Measurements from ENCODE around the gene TEDC1. TPM values are rescaled to one million over a fixed set of nuclear protein-coding genes. Genes with fewer than 3 reads are reported as not detected.

TEDC1 gene
- polyA plus RNA-seq, 1 donor (not counting 4 experiments of a cell fraction or from before 2014, with no cell fraction given), result 5.0 TPM

- Histone ChIP-seq H3K9me3 (ENCODE audit: control insufficient read depth, low read depth, low read length) (no peaks in the 10 kb centered on the region), H3K36me3 (ENCODE audit: control insufficient read depth in 2 of 2, extremely low read depth in 1 of 2, insufficient read depth in 2 of 2, low read length in 2 of 2) (peaks cover 0 to 24% of the 10 kb centered on the region in 2 experiments), H3K4me1 (ENCODE audit: control insufficient read depth, extremely low read depth, insufficient read depth, low read length) (peaks cover 5% of the 10 kb centered on the region), H3K79me2 (ENCODE audit: control insufficient read depth, insufficient read depth, low read length) (no peaks in the 10 kb centered on the region), H4K20me1 (ENCODE audit: control insufficient read depth, extremely low read depth, insufficient read depth, low read length) (no peaks in the 10 kb centered on the region), H3K27me3 (ENCODE audit: control insufficient read depth, extremely low read depth, insufficient read depth, low read length) (no peaks in the 10 kb centered on the region), H3K4me2 (ENCODE audit: control insufficient read depth, extremely low read depth, insufficient read depth, low read depth, low read length) (no peak overlapping the region), H3K4me3 (ENCODE audit: control insufficient read depth in 2 of 3, extremely low read depth in 1 of 3, insufficient read depth in 2 of 3, low read depth in 1 of 3, low read length in 3 of 3) (no peak overlapping the region), H2AFZ (ENCODE audit: control insufficient read depth, low read length) (no peak overlapping the region), H3K9me1 (ENCODE audit: control insufficient read depth, extremely low read depth, insufficient read depth, low read length) (no peaks in the 10 kb centered on the region), H3K9ac (ENCODE audit: control insufficient read depth, extremely low read depth, insufficient read depth, low read length) (no peak overlapping the region), H3K27ac (ENCODE audit: control insufficient read depth, insufficient read depth, low read length) (no peak overlapping the region)
- DNase-seq (ENCODE audit: low read depth, low spot score), result no peak
- dilution Hi-C loops (cut with MboI; ENCODE audit: extremely low pct_ligation_motif_present, low sequenced_read_pairs), result no loop called here
- FAIRE-seq, result no peak
- TF ChIP-seq CTCF (optimal IDR thresholded peaks at IDR 0.05 in 1 of 3, IDR thresholded peaks at IDR 0.05 in 1 of 3, conservative IDR thresholded peaks at IDR 0.05 in 1 of 3; ENCODE audit: extremely low read depth in 1 of 3, insufficient read depth in 2 of 3, low read length in 3 of 3) (no peak), EZH2 (IDR thresholded peaks at IDR 0.05; ENCODE audit: low read length) (no peak)
Observed at GRCh38 chr14:105467942-105468471, 23.0 kb upstream of the TEDC1 start.

GRCh38 chr14:105468621-105469241, 22.3 kb upstream of the TEDC1 start:
- TF ChIP-seq CTCF (optimal IDR thresholded peaks at IDR 0.05 in 1 of 3, IDR thresholded peaks at IDR 0.05 in 1 of 3, conservative IDR thresholded peaks at IDR 0.05 in 1 of 3; ENCODE audit: extremely low read depth in 1 of 3, insufficient read depth in 2 of 3, low read length in 3 of 3) (no peak), EZH2 (IDR thresholded peaks at IDR 0.05; ENCODE audit: low read length) (no peak)
- dilution Hi-C loops (cut with MboI; ENCODE audit: extremely low pct_ligation_motif_present, low sequenced_read_pairs), result no loop called here
- peaks cover 4% of the 10 kb centered on the region for H4K20me1 ChIP-seq (ENCODE audit: control insufficient read depth, extremely low read depth, insufficient read depth, low read length)
- H3K4me1 ChIP-seq (ENCODE audit: control insufficient read depth, extremely low read depth, insufficient read depth, low read length), result peaks cover 8% of the 10 kb centered on the region
- H3K9me1 ChIP-seq (ENCODE audit: control insufficient read depth, extremely low read depth, insufficient read depth, low read length), result no peaks in the 10 kb centered on the region
- peaks cover 0 to 21% of the 10 kb centered on the region in 2 experiments for H3K36me3 ChIP-seq (ENCODE audit: control insufficient read depth in 2 of 2, extremely low read depth in 1 of 2, insufficient read depth in 2 of 2, low read length in 2 of 2)
- H3K4me2 ChIP-seq (ENCODE audit: control insufficient read depth, extremely low read depth, insufficient read depth, low read depth, low read length), result no peak overlapping the region
- H3K27ac ChIP-seq (ENCODE audit: control insufficient read depth, insufficient read depth, low read length), result no peak overlapping the region
- H3K9me3 ChIP-seq (ENCODE audit: control insufficient read depth, low read depth, low read length), result no peaks in the 10 kb centered on the region
- FAIRE-seq (no peak), DNase-seq (ENCODE audit: low read depth, low spot score) (no peak)
- H2AFZ ChIP-seq (ENCODE audit: control insufficient read depth, low read length), result no peak overlapping the region
- no peak overlapping the region for H3K4me3 ChIP-seq (ENCODE audit: control insufficient read depth in 2 of 3, extremely low read depth in 1 of 3, insufficient read depth in 2 of 3, low read depth in 1 of 3, low read length in 3 of 3)
- no peaks in the 10 kb centered on the region for H3K79me2 ChIP-seq (ENCODE audit: control insufficient read depth, insufficient read depth, low read length)
- no peaks in the 10 kb centered on the region for H3K27me3 ChIP-seq (ENCODE audit: control insufficient read depth, extremely low read depth, insufficient read depth, low read length)
- no peak overlapping the region for H3K9ac ChIP-seq (ENCODE audit: control insufficient read depth, extremely low read depth, insufficient read depth, low read length)

Measured in keratinocyte (primary cell).